Suprapubic skin (tissue), 4 donors: ENCODE measurements around the gene GGCT. TPM values are rescaled to one million over a fixed set of nuclear protein-coding genes. Genes with fewer than 3 reads are reported as not detected.
"Not testable (repeated sequence)": the region's sequence is repeated elsewhere in the genome, so short reads cannot be mapped to it uniquely, and the experiment has no call there.

ENCODE experiments used
- DNase-seq, 2 donors: peaks; one replicate each; pipeline ENCODE4 v3.0.0-alpha.2; 2019; ENCODE audit warnings: low spot score in 2 of 2
- H3K27ac ChIP-seq: fragments of 200-600 bp; sonication (generic); one replicate; pipeline ENCODE4 v1.5.1; 2019
- H3K27me3 ChIP-seq: fragments of 200-600 bp; sonication (generic); one replicate; pipeline ENCODE4 v1.5.1; 2019
- H3K36me3 ChIP-seq: fragments of 200-600 bp; sonication (generic); one replicate; pipeline ENCODE4 v1.5.1; 2019
- H3K4me1 ChIP-seq: fragments of 200-600 bp; sonication (generic); one replicate; pipeline ENCODE4 v1.5.1; 2019
- H3K4me3 ChIP-seq: fragments of 200-600 bp; sonication (generic); one replicate; pipeline ENCODE4 v1.5.1; 2019; ENCODE audit warnings: mild to moderate bottlenecking
- H3K9me3 ChIP-seq: fragments of 200-600 bp; sonication (generic); one replicate; pipeline ENCODE4 v1.5.1; 2019
- CTCF ChIP-seq, 2 donors: fragments of 200-600 bp in 1 of 2; fragments of 450-650 bp in 1 of 2; sonication (generic) in 1 of 2; IDR thresholded peaks; one replicate each; pipeline ENCODE4 v1.5.1; 2016 to 2019; ENCODE audit warnings: antibody characterized with exemption in 2 of 2, mild to moderate bottlenecking in 1 of 2, moderate library complexity in 1 of 2
- EP300 ChIP-seq: sonication (generic); formaldehyde crosslinking; IDR thresholded peaks from one replicate; pipeline ENCODE4 v1.6.1; 2017; ENCODE audit warnings: antibody characterized with exemption
- POLR2A ChIP-seq, 2 donors: fragments of 450-650 bp; IDR thresholded peaks; one replicate each; pipeline ENCODE4 v1.6.1; 2017; ENCODE audit warnings: antibody characterized with exemption in 2 of 2, mild to moderate bottlenecking in 2 of 2, moderate library complexity in 2 of 2
- POLR2AphosphoS5 ChIP-seq, 3 donors: sonication (generic); formaldehyde crosslinking; IDR thresholded peaks; one replicate each; pipeline ENCODE4 v1.6.1; 2017; ENCODE audit warnings: antibody characterized with exemption in 3 of 3
- WGBS: methylation state at CpG from one replicate; pipeline ENCODE4 v1.1.5; 2018; 5-methylcytosine and 5-hydroxymethylcytosine counted together
- total RNA-seq, 4 donors: library from RNA; depleted of rRNA; stranded (reverse); fragments of >200 nt; gene quantifications; one replicate each; pipeline ENCODE4 v1.1.0, GENCODE V29; 2016

Gene GGCT
- total RNA-seq, 4 donors from 2014 or later, result 13.7 to 76.1 (median 54.1) TPM

DNA sequence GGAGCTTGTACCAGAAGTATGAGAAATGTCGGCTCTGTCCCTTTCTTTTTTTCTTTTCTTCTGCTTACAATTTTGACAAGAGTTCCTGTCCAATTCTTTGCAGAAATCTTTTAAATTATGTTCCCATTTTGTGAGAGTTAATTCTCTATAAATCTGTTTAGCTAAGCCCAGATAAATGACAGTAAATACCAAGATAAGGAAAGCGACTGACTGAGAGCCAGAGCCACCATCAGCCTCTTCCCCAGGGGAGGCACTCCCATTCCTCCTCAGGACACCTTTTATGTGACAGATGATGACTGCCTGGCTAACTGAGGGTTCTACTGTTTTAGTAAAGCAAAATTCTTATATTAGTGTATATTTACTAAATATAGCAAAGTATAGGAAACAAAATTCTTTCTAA is 6.9 kb upstream of the GGCT start:
- no peak overlapping the region for H3K27ac ChIP-seq
- no peak overlapping the region for H3K4me3 ChIP-seq
- H3K4me1 ChIP-seq, result peaks cover 21% of the 10 kb centered on the region
- DNase-seq, result no peak
- no peaks in the 10 kb centered on the region for H3K36me3 ChIP-seq
- H3K9me3 ChIP-seq, result no peaks in the 10 kb centered on the region
- TF ChIP-seq POLR2A (IDR thresholded peaks at IDR 0.05), result no peak
- TF ChIP-seq POLR2AphosphoS5 (IDR thresholded peaks at IDR 0.05), result no peak
- TF ChIP-seq CTCF (IDR thresholded peaks at IDR 0.05), result no peak
- no peak for TF ChIP-seq EP300
- 86% methylated on average over 2 of the region's 2 CpGs for WGBS
- no peaks in the 10 kb centered on the region for H3K27me3 ChIP-seq

DNA sequence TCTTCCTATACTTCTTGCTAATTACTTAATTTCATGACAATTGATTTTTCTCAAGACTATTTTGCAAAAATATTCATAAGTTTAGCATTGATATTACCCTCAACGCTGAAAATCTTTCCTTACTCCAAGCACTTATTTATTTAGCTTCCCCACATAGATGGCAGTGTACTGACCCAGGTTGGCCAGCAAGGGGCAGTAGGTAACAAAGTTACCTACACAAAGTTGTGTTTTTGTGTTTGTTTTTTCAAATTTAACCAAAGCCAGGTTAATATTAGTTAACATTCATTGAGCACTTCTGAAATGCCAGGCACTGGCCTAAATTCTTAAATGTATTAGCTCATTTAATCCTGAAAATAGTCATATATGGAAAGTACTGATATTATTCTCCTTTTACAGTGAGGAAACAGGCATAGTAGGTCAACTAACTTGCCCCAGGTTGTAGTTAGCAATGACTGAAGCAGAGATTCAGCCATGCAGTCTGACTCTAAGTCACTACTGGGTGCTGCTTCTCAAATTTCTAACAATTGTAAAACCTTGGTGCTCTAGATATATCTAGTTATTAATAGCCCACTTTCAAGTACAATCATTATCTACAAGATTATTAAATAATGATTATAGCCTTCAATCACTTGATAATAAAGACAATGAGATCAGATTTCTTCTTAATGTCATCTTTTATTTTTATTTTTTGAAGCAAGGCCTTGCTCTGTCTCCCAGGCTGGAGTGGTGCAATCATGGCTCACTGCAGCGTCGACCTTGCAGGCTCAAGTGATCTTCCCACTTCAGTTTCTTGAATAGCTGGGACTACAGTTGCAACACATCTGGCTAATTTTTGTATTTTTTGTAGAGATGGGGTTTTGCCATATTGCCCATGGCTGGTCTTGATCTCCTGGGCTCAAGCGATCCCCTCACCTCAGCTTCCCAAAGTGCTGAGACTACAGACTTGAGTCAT is 5.8 kb upstream of the GGCT start:
- H3K27ac ChIP-seq, result peak overlapping the region; percentile 58
- DNase-seq, result no peak

GRCh38 chr7:30509171-30509857 is 4.7 kb upstream of the GGCT start:
- Histone ChIP-seq H3K4me1 (peaks cover 28% of the 10 kb centered on the region), H3K27ac (peak overlapping the region; percentile 58)
- not testable (repeated sequence) for H3K9me3 ChIP-seq, H3K36me3 ChIP-seq, H3K27me3 ChIP-seq, H3K4me3 ChIP-seq, DNase-seq
- WGBS, result 40% methylated on average over 9 of the region's 9 CpGs

More for the DNA sequence above, 5.8 kb upstream of the GGCT start:
- Histone ChIP-seq H3K27me3 (no peaks in the 10 kb centered on the region), H3K4me3 (no peak overlapping the region), H3K9me3 (no peaks in the 10 kb centered on the region), H3K36me3 (no peaks in the 10 kb centered on the region), H3K4me1 (peaks cover 25% of the 10 kb centered on the region)
- WGBS, result 71% methylated on average over 4 of the region's 4 CpGs
- TF ChIP-seq CTCF (IDR thresholded peaks at IDR 0.05) (peak; percentile 62 to 76), EP300 (no peak)

- WGBS, result 97% methylated on average over 9 of the region's 9 CpGs
- H3K27me3 ChIP-seq, DNase-seq, H3K27ac ChIP-seq, H3K4me3 ChIP-seq, H3K36me3 ChIP-seq, H3K9me3 ChIP-seq: not testable (repeated sequence)
- peaks cover 47% of the 10 kb centered on the region for H3K4me1 ChIP-seq
Measured at GRCh38 chr7:30507346-30507900, 2.8 kb upstream of the GGCT start.

DNA sequence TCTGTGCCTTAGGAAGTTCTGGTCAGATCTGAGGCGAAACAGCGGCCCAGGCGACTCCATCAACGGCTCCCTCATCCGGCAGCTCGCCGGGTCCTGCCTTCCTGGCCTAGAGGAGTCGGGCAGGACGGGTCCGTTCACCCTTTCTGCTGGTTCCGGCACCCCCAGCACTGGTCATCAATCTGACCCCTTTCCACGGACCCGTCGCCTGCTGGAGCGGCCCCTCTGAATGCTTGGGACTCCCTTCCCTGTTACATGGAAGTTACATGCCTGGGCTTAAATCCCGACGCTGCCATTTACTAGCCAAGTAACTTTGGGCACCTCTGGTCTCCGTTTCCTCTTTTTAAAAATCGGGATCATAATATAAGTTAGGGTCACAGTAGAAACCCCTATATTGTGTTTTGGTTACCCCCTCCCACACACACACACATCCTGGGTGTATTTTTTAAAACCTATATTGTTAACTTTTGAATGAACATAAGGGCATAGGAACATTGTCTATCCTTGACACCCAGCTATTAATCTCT is 607 bp upstream of the GGCT start:
- 24% methylated on average over 4 of the region's 19 CpGs for WGBS
- TF ChIP-seq EP300 (no peak), CTCF (IDR thresholded peaks at IDR 0.05) (no peak), POLR2AphosphoS5 (IDR thresholded peaks at IDR 0.05) (no peak), POLR2A (IDR thresholded peaks at IDR 0.05) (no peak)

More for the DNA sequence above, 607 bp upstream of the GGCT start:
- DNase-seq, result no peak
- Histone ChIP-seq H3K4me3 (peak overlapping the region; percentile 97), H3K4me1 (peaks cover 51% of the 10 kb centered on the region), H3K27me3 (no peaks in the 10 kb centered on the region), H3K36me3 (no peaks in the 10 kb centered on the region), H3K27ac (peak overlapping the region; percentile 85), H3K9me3 (no peaks in the 10 kb centered on the region)
